Measurements from ENCODE around the gene CCDC88B.
A peak's percentile ranks its signal among the peaks of the same experiment; 100 is the strongest.

CCDC88B gene

DNA sequence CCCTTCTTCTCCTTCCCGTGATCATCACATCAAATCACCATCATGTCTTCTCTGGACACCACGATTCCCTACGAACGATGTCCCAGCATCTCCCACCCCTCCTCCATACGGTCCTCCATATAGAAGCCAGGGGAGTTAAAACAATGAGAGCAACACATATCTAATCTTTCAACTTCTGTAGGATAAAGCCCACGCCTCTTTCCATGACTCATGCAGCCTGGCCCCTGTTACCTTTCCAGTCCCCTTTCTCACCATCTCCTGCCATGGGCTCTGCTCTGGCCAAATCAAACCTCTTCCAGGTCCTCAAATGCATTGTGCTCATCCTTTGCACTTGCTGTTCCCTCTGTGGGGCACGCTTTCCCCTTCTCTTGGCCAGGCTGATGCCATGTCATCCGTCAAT lies 42.6 kb downstream of the CCDC88B start:
- no peak overlapping the region for H3K4me3 ChIP-seq (ENCODE audit: low read length in 2 of 2)
- H2BK12ac ChIP-seq (ENCODE audit: low read length) = no peak overlapping the region
- peaks cover 0 to 7% of the 10 kb centered on the region in 2 donors for H3K9me3 ChIP-seq (replicated peaks in 1 of 2; ENCODE audit: control insufficient read depth in 2 of 2, insufficient read depth in 1 of 2, low read depth in 1 of 2, low read length in 2 of 2)
- H3K4ac ChIP-seq (ENCODE audit: low read length) = no peak overlapping the region
- H3K14ac ChIP-seq (ENCODE audit: low read length) = no peak overlapping the region
- peak overlapping the region; percentile 3 for H2AFZ ChIP-seq (ENCODE audit: low read length)
- no peak overlapping the region for H2BK15ac ChIP-seq (ENCODE audit: low read length)
- H4K91ac ChIP-seq (ENCODE audit: low read depth, low read length, poor library complexity) = no peak overlapping the region
- no peak overlapping the region for H4K8ac ChIP-seq (ENCODE audit: low read depth, low read length)
- peak overlapping the region; percentile 34 for H3K23ac ChIP-seq (ENCODE audit: low read depth, low read length, poor library complexity)
- peak overlapping the region; percentile 85 for H3K18ac ChIP-seq (ENCODE audit: low read length)
- peaks cover 0 to 5% of the 10 kb centered on the region in 2 donors for H3K36me3 ChIP-seq (replicated peaks in 1 of 2; ENCODE audit: control insufficient read depth in 2 of 2, insufficient read depth in 2 of 2, low read length in 2 of 2)
- H3K79me1 ChIP-seq (ENCODE audit: low read depth, low read length) = no peaks in the 10 kb centered on the region
- H3K4me1 ChIP-seq (ENCODE audit: control insufficient read depth in 2 of 2, insufficient read depth in 1 of 2, low read depth in 1 of 2, low read length in 2 of 2) = peaks cover 0 to 15% of the 10 kb centered on the region in 2 donors
- H3K27me3 ChIP-seq (ENCODE audit: control insufficient read depth in 3 of 3, insufficient read depth in 3 of 3, low read depth in 1 of 3, low read length in 3 of 3) = peaks cover 0 to 38% (median 3%) of the 10 kb centered on the region in 3 experiments
- DNase-seq (ENCODE audit: low spot score) = no peak
- peak overlapping the region; percentile 48 for H2BK5ac ChIP-seq (ENCODE audit: low read length)
- peak overlapping the region; percentile 32 for H3K9ac ChIP-seq (ENCODE audit: low read depth, low read length, poor library complexity)
- peak overlapping the region; percentile 57 for H2AK5ac ChIP-seq (ENCODE audit: low read depth, low read length)
- WGBS, 2 donors (ENCODE audit: extremely low coverage in 2 of 2, insufficient read length in 2 of 2, insufficient replicate concordance in 1 of 2) = no CpG with 5 or more reads among the region's 8 CpGs
- peak overlapping the region; percentile 87 for H2BK120ac ChIP-seq (ENCODE audit: low read depth, low read length)
- no peak overlapping the region for H3K4me2 ChIP-seq (ENCODE audit: insufficient read depth, low read length, poor library complexity, severe bottlenecking)
- no peak overlapping the region for H3K27ac ChIP-seq (replicated peaks; ENCODE audit: low read length)

GRCh38 chr11:64383580-64383979 lies 43.6 kb downstream of the CCDC88B start:
- no peak overlapping the region for H2BK120ac ChIP-seq (ENCODE audit: low read depth, low read length)

GRCh38 chr11:64384028-64384737 lies 44.2 kb downstream of the CCDC88B start:
- Histone ChIP-seq H3K4ac (ENCODE audit: low read length) (no peak overlapping the region), H4K8ac (ENCODE audit: low read depth, low read length) (no peak overlapping the region), H3K23ac (ENCODE audit: low read depth, low read length, poor library complexity) (no peak overlapping the region), H3K4me1 (ENCODE audit: control insufficient read depth in 2 of 2, insufficient read depth in 1 of 2, low read depth in 1 of 2, low read length in 2 of 2) (peaks cover 0 to 15% of the 10 kb centered on the region in 2 donors), H4K91ac (ENCODE audit: low read depth, low read length, poor library complexity) (no peak overlapping the region), H3K4me2 (ENCODE audit: insufficient read depth, low read length, poor library complexity, severe bottlenecking) (no peak overlapping the region), H3K18ac (ENCODE audit: low read length) (no peak overlapping the region), H3K4me3 (ENCODE audit: low read length in 2 of 2) (no peak overlapping the region), H3K27me3 (ENCODE audit: control insufficient read depth in 3 of 3, insufficient read depth in 3 of 3, low read depth in 1 of 3, low read length in 3 of 3) (peaks cover 0 to 38% (median 3%) of the 10 kb centered on the region in 3 experiments), H2AFZ (ENCODE audit: low read length) (no peak overlapping the region), H3K14ac (ENCODE audit: low read length) (no peak overlapping the region), H3K9me3 (replicated peaks in 1 of 2; ENCODE audit: control insufficient read depth in 2 of 2, insufficient read depth in 1 of 2, low read depth in 1 of 2, low read length in 2 of 2) (peaks cover 0 to 7% of the 10 kb centered on the region in 2 donors), H2BK15ac (ENCODE audit: low read length) (peak overlapping the region; percentile 30), H2BK12ac (ENCODE audit: low read length) (peak overlapping the region; percentile 34), H3K79me1 (ENCODE audit: low read depth, low read length) (no peaks in the 10 kb centered on the region), H3K27ac (replicated peaks; ENCODE audit: low read length) (no peak overlapping the region), H2AK5ac (ENCODE audit: low read depth, low read length) (no peak overlapping the region), H2BK5ac (ENCODE audit: low read length) (no peak overlapping the region), H2BK120ac (ENCODE audit: low read depth, low read length) (no peak overlapping the region), H3K36me3 (replicated peaks in 1 of 2; ENCODE audit: control insufficient read depth in 2 of 2, insufficient read depth in 2 of 2, low read length in 2 of 2) (peaks cover 0 to 5% of the 10 kb centered on the region in 2 donors), H3K9ac (ENCODE audit: low read depth, low read length, poor library complexity) (no peak overlapping the region)
- WGBS, 2 donors (ENCODE audit: extremely low coverage in 2 of 2, insufficient read length in 2 of 2, insufficient replicate concordance in 1 of 2) = no CpG with 5 or more reads among the region's 17 CpGs
- no peak for DNase-seq (ENCODE audit: low spot score)

More at GRCh38 chr11:64383580-64383979, 43.6 kb downstream of the CCDC88B start:
- WGBS, 2 donors (ENCODE audit: extremely low coverage in 2 of 2, insufficient read length in 2 of 2, insufficient replicate concordance in 1 of 2) = no CpG with 5 or more reads among the region's 2 CpGs
- no peak for DNase-seq (ENCODE audit: low spot score)
- H3K79me1 ChIP-seq (ENCODE audit: low read depth, low read length) = no peaks in the 10 kb centered on the region
- no peak overlapping the region for H2BK12ac ChIP-seq (ENCODE audit: low read length)
- no peak overlapping the region for H2AK5ac ChIP-seq (ENCODE audit: low read depth, low read length)
- H2AFZ ChIP-seq (ENCODE audit: low read length) = no peak overlapping the region
- H2BK5ac ChIP-seq (ENCODE audit: low read length) = no peak overlapping the region
- no peak overlapping the region for H4K91ac ChIP-seq (ENCODE audit: low read depth, low read length, poor library complexity)
- no peak overlapping the region for H3K9ac ChIP-seq (ENCODE audit: low read depth, low read length, poor library complexity)
- no peak overlapping the region for H3K18ac ChIP-seq (ENCODE audit: low read length)
- H4K8ac ChIP-seq (ENCODE audit: low read depth, low read length) = no peak overlapping the region
- H3K4me2 ChIP-seq (ENCODE audit: insufficient read depth, low read length, poor library complexity, severe bottlenecking) = no peak overlapping the region
- no peak overlapping the region for H3K23ac ChIP-seq (ENCODE audit: low read depth, low read length, poor library complexity)
- H3K27me3 ChIP-seq (ENCODE audit: control insufficient read depth in 3 of 3, insufficient read depth in 3 of 3, low read depth in 1 of 3, low read length in 3 of 3) = peaks cover 0 to 38% (median 3%) of the 10 kb centered on the region in 3 experiments
- H2BK15ac ChIP-seq (ENCODE audit: low read length) = no peak overlapping the region
- peaks cover 0 to 5% of the 10 kb centered on the region in 2 donors for H3K36me3 ChIP-seq (replicated peaks in 1 of 2; ENCODE audit: control insufficient read depth in 2 of 2, insufficient read depth in 2 of 2, low read length in 2 of 2)
- H3K14ac ChIP-seq (ENCODE audit: low read length) = no peak overlapping the region
- H3K4me3 ChIP-seq (ENCODE audit: low read length in 2 of 2) = no peak overlapping the region
- H3K4me1 ChIP-seq (ENCODE audit: control insufficient read depth in 2 of 2, insufficient read depth in 1 of 2, low read depth in 1 of 2, low read length in 2 of 2) = peaks cover 0 to 15% of the 10 kb centered on the region in 2 donors
- peaks cover 0 to 7% of the 10 kb centered on the region in 2 donors for H3K9me3 ChIP-seq (replicated peaks in 1 of 2; ENCODE audit: control insufficient read depth in 2 of 2, insufficient read depth in 1 of 2, low read depth in 1 of 2, low read length in 2 of 2)
- no peak overlapping the region for H3K27ac ChIP-seq (replicated peaks; ENCODE audit: low read length)
- H3K4ac ChIP-seq (ENCODE audit: low read length) = no peak overlapping the region

Measured in neuronal stem cell (in vitro differentiated cells).